Neural crest cell (in vitro differentiated cells): ENCODE data around the gene TBC1D5. TPM values are rescaled to one million over a fixed set of nuclear protein-coding genes. Genes with fewer than 3 reads are reported as not detected.

ENCODE experiments used
- DNase-seq: peaks from one replicate; pipeline ENCODE4 v3.0.0; 2021; ENCODE audit warnings: low read depth, mixed read lengths, low spot score
- H3K27ac Mint-ChIP-seq: one replicate; pipeline ENCODE4 v1.8.0; 2021; ENCODE audit warnings: mild to moderate bottlenecking, mixed read lengths; ENCODE audit not compliant: unreplicated experiment
- H3K27me3 Mint-ChIP-seq: 2 replicates; pipeline ENCODE4 v1.8.0; 2021; ENCODE audit warnings: low read depth, mild to moderate bottlenecking, mixed read lengths
- H3K36me3 Mint-ChIP-seq: 2 replicates; pipeline ENCODE4 v1.8.0; 2021; ENCODE audit warnings: low read depth, mild to moderate bottlenecking, mixed read lengths
- H3K4me1 Mint-ChIP-seq: 2 replicates; pipeline ENCODE4 v1.8.0; 2021; ENCODE audit warnings: mixed read lengths
- H3K4me3 Mint-ChIP-seq: one replicate; pipeline ENCODE4 v1.8.0; 2021; ENCODE audit warnings: mild to moderate bottlenecking, mixed read lengths
- H3K9me3 Mint-ChIP-seq: 2 replicates; pipeline ENCODE4 v1.8.0; 2021; ENCODE audit warnings: mixed read lengths
- CTCF ChIP-seq: fragments of 200-600 bp; sonication (generic); conservative IDR thresholded peaks from 2 replicates; pipeline ENCODE4 v1.5.0; 2021; ENCODE audit warnings: antibody characterized with exemption, mild to moderate bottlenecking
- total RNA-seq: library from RNA; stranded (reverse); gene quantifications from 2 replicates; pipeline ENCODE4 v1.2.1, GENCODE V29; 2021

The TBC1D5 gene
- total RNA-seq, 1 donor from 2014 or later = 51.2 TPM

- H3K27me3 Mint-ChIP-seq = no peaks in the 10 kb centered on the region
- H3K36me3 Mint-ChIP-seq = no peaks in the 10 kb centered on the region
- H3K4me1 Mint-ChIP-seq = no peaks in the 10 kb centered on the region
- no peak overlapping the region for H3K4me3 Mint-ChIP-seq
- H3K9me3 Mint-ChIP-seq = peaks cover 3% of the 10 kb centered on the region
- no peak for TF ChIP-seq CTCF
- no peak overlapping the region for H3K27ac Mint-ChIP-seq
- no peak for DNase-seq
Measured at GRCh38 chr3:17118771-17119170, 623.7 kb downstream of the TBC1D5 start.

DNA sequence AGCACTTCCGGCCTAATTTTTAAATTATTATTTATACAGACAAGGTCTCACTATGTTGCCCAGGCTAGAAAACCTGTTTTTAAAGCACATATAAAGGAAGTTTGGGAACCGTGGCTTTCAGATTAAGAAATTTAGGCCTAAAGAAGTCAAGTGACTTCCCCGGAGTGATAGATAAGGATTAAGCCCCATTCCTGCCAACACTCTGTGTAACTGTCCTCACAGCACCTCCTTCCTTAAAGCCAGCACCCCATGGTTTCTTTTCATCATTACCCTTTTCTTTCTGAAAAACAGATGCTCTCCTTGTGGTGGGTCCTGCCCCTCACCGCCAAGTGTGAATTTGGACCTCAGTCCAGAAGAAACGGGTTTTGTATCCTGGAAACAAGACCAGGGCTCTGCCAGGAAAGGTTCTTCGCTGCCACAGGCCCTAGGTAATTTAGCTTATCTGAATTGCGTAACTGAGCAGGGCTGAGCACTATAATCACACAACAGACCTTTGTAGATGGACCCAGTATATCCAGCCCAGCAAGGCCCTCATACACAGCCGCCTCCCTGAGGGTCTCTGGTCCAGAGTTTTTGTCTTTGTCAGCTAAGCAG, 626.3 kb downstream of the TBC1D5 start:
- no peak for DNase-seq
- no peaks in the 10 kb centered on the region for H3K4me1 Mint-ChIP-seq
- H3K27me3 Mint-ChIP-seq = no peaks in the 10 kb centered on the region
- H3K9me3 Mint-ChIP-seq = peaks cover 3% of the 10 kb centered on the region
- H3K27ac Mint-ChIP-seq = no peak overlapping the region
- no peak for TF ChIP-seq CTCF
- H3K36me3 Mint-ChIP-seq = no peaks in the 10 kb centered on the region
- no peak overlapping the region for H3K4me3 Mint-ChIP-seq

DNA sequence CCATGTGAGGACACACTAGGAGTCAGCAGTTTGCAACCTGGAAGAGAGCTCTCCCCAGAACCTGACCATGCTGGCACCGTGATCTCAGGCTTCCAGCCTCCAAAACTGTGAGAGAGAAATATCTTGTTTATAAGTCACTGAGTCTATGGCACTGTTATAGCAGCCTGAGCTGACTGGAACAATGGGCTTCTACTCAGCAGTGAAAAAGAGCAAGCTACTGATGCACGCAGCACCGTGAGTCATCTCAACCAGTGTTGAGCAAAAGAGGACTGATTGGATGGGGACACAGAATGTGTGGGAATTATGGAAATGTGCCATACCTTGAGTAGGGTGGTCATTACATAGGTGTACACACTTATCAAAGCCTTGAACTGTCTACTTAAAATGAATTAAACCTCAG, 627.2 kb downstream of the TBC1D5 start:
- Mint-ChIP-seq H3K36me3 (no peaks in the 10 kb centered on the region), H3K27ac (no peak overlapping the region), H3K4me1 (no peaks in the 10 kb centered on the region), H3K27me3 (no peaks in the 10 kb centered on the region), H3K9me3 (peaks cover 3% of the 10 kb centered on the region), H3K4me3 (no peak overlapping the region)
- no peak for DNase-seq
- TF ChIP-seq CTCF = no peak

DNA sequence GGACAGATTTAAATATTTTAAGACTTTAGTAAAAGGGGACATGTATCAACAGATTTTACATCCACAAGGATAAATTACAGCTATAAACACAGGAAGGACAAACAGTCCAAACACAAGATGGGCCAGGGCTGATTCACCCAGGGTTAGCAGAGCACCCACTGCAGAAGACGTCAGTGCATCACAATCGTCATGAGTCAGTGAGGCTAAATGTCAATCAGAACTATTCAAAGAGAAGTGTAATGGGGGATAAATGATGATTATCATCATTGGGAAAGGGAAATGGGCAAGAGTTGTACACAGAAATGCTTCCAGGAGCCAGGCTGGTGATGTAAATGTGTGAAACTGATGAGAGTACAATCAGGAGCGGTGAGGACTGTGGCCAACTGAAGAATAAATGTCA, 630.8 kb downstream of the TBC1D5 start:
- H3K4me1 Mint-ChIP-seq = no peaks in the 10 kb centered on the region
- DNase-seq = no peak
- no peaks in the 10 kb centered on the region for H3K27me3 Mint-ChIP-seq
- H3K27ac Mint-ChIP-seq = no peak overlapping the region
- no peaks in the 10 kb centered on the region for H3K36me3 Mint-ChIP-seq
- H3K9me3 Mint-ChIP-seq = no peaks in the 10 kb centered on the region
- H3K4me3 Mint-ChIP-seq = no peak overlapping the region
- no peak for TF ChIP-seq CTCF

- H3K27me3 Mint-ChIP-seq = no peaks in the 10 kb centered on the region
- H3K27ac Mint-ChIP-seq = no peak overlapping the region
- DNase-seq = no peak
- no peak overlapping the region for H3K4me3 Mint-ChIP-seq
- H3K36me3 Mint-ChIP-seq = no peaks in the 10 kb centered on the region
- no peaks in the 10 kb centered on the region for H3K4me1 Mint-ChIP-seq
- TF ChIP-seq CTCF = no peak
- H3K9me3 Mint-ChIP-seq = no peaks in the 10 kb centered on the region
Measured at GRCh38 chr3:17110660-17111396, 631.6 kb downstream of the TBC1D5 start.
